PC-3 (cell line): ENCODE data around the gene RALA. TPM values are rescaled to one million over a fixed set of nuclear protein-coding genes. Genes with fewer than 3 reads are reported as not detected.

Experiments
- ATAC-seq: fragments of 200-7000 bp; cut with Tn5 transposase; 2 replicates; pipeline ENCODE4 v1.9.1; 2020; ENCODE audit warnings: mild to moderate bottlenecking, moderate library complexity
- BruUV-seq: library from RNA; stranded (reverse); fragments of 400-500 nt; replicated peaks from 2 replicates; lab custom pipeline; 2021; lab: Mats Ljungman, UMichigan
- CTCF ChIA-PET: fragments of 300-600 bp; sonication (Branson Sonifier 250); formaldehyde crosslinking; loops from one replicate; lab custom pipeline; 2022; ENCODE audit warnings: antibody characterized with exemption; lab: Charles Lee
- POLR2A ChIA-PET: fragments of 300-600 bp; sonication (Branson Sonifier 250); formaldehyde crosslinking; loops from one replicate; lab custom pipeline; 2022; ENCODE audit warnings: antibody characterized with exemption; ENCODE audit not compliant: unreplicated experiment; lab: Charles Lee
- DNase-seq: peaks from one replicate; pipeline ENCODE4 v3.0.0-alpha.2; 2015
- H2AFZ ChIP-seq: fragments of 300-600 bp; sonication (generic); 2 replicates; pipeline ENCODE4 v1.6.0; 2016; ENCODE audit warnings: antibody characterized with exemption, low read length
- H3F3A ChIP-seq: fragments of 300-600 bp; sonication (generic); one replicate; pipeline ENCODE4 v1.6.0; 2017; ENCODE audit warnings: antibody characterized with exemption, low read length, control low read depth, mild to moderate bottlenecking; ENCODE audit not compliant: unreplicated experiment
- H3K27ac ChIP-seq: fragments of 300-600 bp; sonication (generic); 2 replicates; pipeline ENCODE4 v1.5.1; 2016; ENCODE audit warnings: mild to moderate bottlenecking, low read length
- H3K27me3 ChIP-seq: fragments of 300-600 bp; sonication (generic); 2 replicates; pipeline ENCODE4 v1.6.1; 2016; ENCODE audit warnings: low read length, mixed read lengths
- H3K36me3 ChIP-seq: fragments of 300-600 bp; sonication (generic); 2 replicates; pipeline ENCODE4 v1.6.1; 2016; ENCODE audit warnings: low read depth, mixed run types, low read length, mixed read lengths
- H3K4me1 ChIP-seq: fragments of 300-600 bp; sonication (generic); 2 replicates; pipeline ENCODE4 v1.5.1; 2016; ENCODE audit warnings: low read length; ENCODE audit not compliant: insufficient read depth
- H3K4me2 ChIP-seq: fragments of 300-600 bp; sonication (generic); 2 replicates; pipeline ENCODE4 v1.6.0; 2016; ENCODE audit warnings: low read length
- H3K4me3 ChIP-seq: fragments of 300-600 bp; sonication (generic); 2 replicates; pipeline ENCODE4 v1.5.1; 2016; ENCODE audit warnings: mild to moderate bottlenecking, low read length, mixed read lengths
- H3K79me2 ChIP-seq: fragments of 300-600 bp; sonication (generic); 2 replicates; pipeline ENCODE4 v1.6.1; 2017; ENCODE audit warnings: low read length, mixed read lengths
- H3K9ac ChIP-seq: fragments of 300-600 bp; sonication (generic); 2 replicates; pipeline ENCODE4 v1.6.0; 2016; ENCODE audit warnings: mild to moderate bottlenecking, low read length
- H3K9me2 ChIP-seq: fragments of 300-600 bp; sonication (generic); replicated peaks from 2 replicates; pipeline ENCODE4 v1.6.1; 2016; ENCODE audit warnings: mixed run types, low read length, mixed read lengths
- H3K9me3 ChIP-seq: fragments of 300-600 bp; sonication (generic); 2 replicates; pipeline ENCODE4 v1.6.1; 2016; ENCODE audit warnings: low read length, mixed read lengths
- H4K20me1 ChIP-seq: fragments of 300-600 bp; sonication (generic); 2 replicates; pipeline ENCODE4 v1.6.1; 2016; ENCODE audit warnings: low read length, mixed read lengths
- CTCF ChIP-seq: fragments of 300-600 bp; sonication (generic); conservative IDR thresholded peaks from 2 replicates; pipeline ENCODE4 v1.5.1; 2017; ENCODE audit warnings: antibody characterized with exemption, low read depth, mild to moderate bottlenecking, low read length
- EZH2 ChIP-seq: fragments of 300-600 bp; sonication (generic); IDR thresholded peaks from one replicate; pipeline ENCODE4 v1.6.1; 2017; ENCODE audit warnings: antibody characterized with exemption, mild to moderate bottlenecking, low read length; ENCODE audit not compliant: unreplicated experiment
- EZH2phosphoT487 ChIP-seq: fragments of 300-600 bp; sonication (generic); IDR thresholded peaks from 2 replicates; pipeline ENCODE4 v1.6.1; 2018; ENCODE audit warnings: mild to moderate bottlenecking, antibody characterized with exemption, low read length, borderline replicate concordance
- intact Hi-C: fragments of 100-400 bp; cut with micrococcal nuclease; formaldehyde crosslinking; loops from 2 replicates; pipeline ENCODE4 v1.9.0; 2023
- total RNA-seq: library from RNA; depleted of rRNA; stranded (reverse); fragments of >200 nt; gene quantifications from 2 replicates; pipeline ENCODE4 v1.2.3, GENCODE V29; 2014

Gene RALA
- total RNA-seq, 1 experiment from 2014 or later = 12.9 TPM

GRCh38 chr7:39592586-39592985 lies 30.8 kb upstream of the RALA start:
- no peak overlapping the region for H3K9ac ChIP-seq
- ChIA-PET CTCF (interaction anchor here (0.9 kb wide), 1 partner anchor 12 kb away, joined by 3 read pairs; no protein-coding TSS in a partner anchor), POLR2A (no interaction called here)
- intact Hi-C loops = no loop called here
- H3K79me2 ChIP-seq = no peaks in the 10 kb centered on the region
- TF ChIP-seq EZH2phosphoT487 = no peak
- TF ChIP-seq CTCF = no peak
- no peak for TF ChIP-seq EZH2
- H3K36me3 ChIP-seq = no peaks in the 10 kb centered on the region
- H3K9me2 ChIP-seq = no peaks in the 10 kb centered on the region
- no TSS peak for BruUV-seq
- no peaks in the 10 kb centered on the region for H3K27me3 ChIP-seq
- H3K27ac ChIP-seq = peak overlapping the region; percentile 23; the same call in 1 of the 2 replicates
- ATAC-seq (peak; percentile 79), DNase-seq (peak; percentile 46)
- no peaks in the 10 kb centered on the region for H3F3A ChIP-seq
- H2AFZ ChIP-seq = 0 out of 2 replicates have a peak overlapping the region, but pooled peaks have one; percentile 36
- H3K4me1 ChIP-seq = peaks cover 19% of the 10 kb centered on the region
- H3K4me3 ChIP-seq = peak overlapping the region; percentile 39; the same call in 1 of the 2 replicates
- no peaks in the 10 kb centered on the region for H3K9me3 ChIP-seq
- H3K4me2 ChIP-seq = peak overlapping the region; percentile 73
- H4K20me1 ChIP-seq = no peaks in the 10 kb centered on the region

- no peak overlapping the region for H3K4me3 ChIP-seq
- no peak overlapping the region for H3K27ac ChIP-seq
- BruUV-seq = no TSS peak
- H3K9me2 ChIP-seq = no peaks in the 10 kb centered on the region
- ChIA-PET POLR2A (no interaction called here), CTCF (no interaction called here)
- H3K36me3 ChIP-seq = no peaks in the 10 kb centered on the region
- H4K20me1 ChIP-seq = no peaks in the 10 kb centered on the region
- no peaks in the 10 kb centered on the region for H3F3A ChIP-seq
- H3K9me3 ChIP-seq = no peaks in the 10 kb centered on the region
- ATAC-seq (no peak), DNase-seq (peak; percentile 24)
- intact Hi-C loops = no loop called here
- TF ChIP-seq CTCF (no peak), EZH2 (no peak), EZH2phosphoT487 (no peak)
- H3K9ac ChIP-seq = no peak overlapping the region
- no peaks in the 10 kb centered on the region for H3K27me3 ChIP-seq
- H3K79me2 ChIP-seq = no peaks in the 10 kb centered on the region
- H3K4me1 ChIP-seq = peaks cover 8% of the 10 kb centered on the region
- H2AFZ ChIP-seq = no peak overlapping the region
- H3K4me2 ChIP-seq = no peak overlapping the region
These were observed 28.3 kb upstream of the RALA start for GRCh38 chr7:39594988-39595620.

- H3K9me3 ChIP-seq = no peaks in the 10 kb centered on the region
- H4K20me1 ChIP-seq = no peaks in the 10 kb centered on the region
- no peaks in the 10 kb centered on the region for H3K9me2 ChIP-seq
- BruUV-seq = no TSS peak
- ChIA-PET POLR2A (no interaction called here), CTCF (no interaction called here)
- peaks cover 12% of the 10 kb centered on the region for H3K4me1 ChIP-seq
- DNase-seq (no peak), ATAC-seq (peak; percentile 39; the same call in 1 of the 2 replicates)
- intact Hi-C loops = no loop called here
- H3K4me3 ChIP-seq = no peak overlapping the region
- H2AFZ ChIP-seq = no peak overlapping the region
- H3K27me3 ChIP-seq = no peaks in the 10 kb centered on the region
- no peak overlapping the region for H3K9ac ChIP-seq
- H3K4me2 ChIP-seq = 0 out of 2 replicates have a peak overlapping the region, but pooled peaks have one; percentile 2
- H3K36me3 ChIP-seq = no peaks in the 10 kb centered on the region
- no peak overlapping the region for H3K27ac ChIP-seq
- no peaks in the 10 kb centered on the region for H3K79me2 ChIP-seq
- no peaks in the 10 kb centered on the region for H3F3A ChIP-seq
- TF ChIP-seq EZH2phosphoT487 = no peak
- no peak for TF ChIP-seq EZH2
- TF ChIP-seq CTCF = no peak
These were observed 21.0 kb upstream of the RALA start for GRCh38 chr7:39602351-39602750.
